LNCaP clone FGC (cell line): ENCODE results near the gene PTCH1.

ENCODE experiments used
- DNase-seq: peaks from one replicate; pipeline ENCODE4 v3.0.0-alpha.2; 2011; ENCODE audit warnings: low read depth
- H3K4me3 ChIP-seq: 2 replicates; pipeline ENCODE4 v1.5.1; 2011; ENCODE audit warnings: mild to moderate bottlenecking, low read depth, low read length, control low read depth
- CTCF ChIP-seq: IDR thresholded peaks from 2 replicates; pipeline ENCODE4 v1.5.1; 2012; ENCODE audit warnings: mild to moderate bottlenecking; ENCODE audit not compliant: control insufficient read depth, insufficient read depth; ENCODE audit errors: extremely low read depth

PTCH1 gene

GRCh38 chr9:95516734-95517558 lies at the start of gene PTCH1:
PTCH1 (minus strand) TSS chr9:95516971.
- H3K4me3 ChIP-seq = peak within 1 kb of the TSS; percentile 59
- no peak for DNase-seq
- TF ChIP-seq CTCF = no peak

- no peak for DNase-seq
- H3K4me3 ChIP-seq = no peak overlapping the region
- TF ChIP-seq CTCF = no peak
These were observed 49.2 kb upstream of the PTCH1 start for GRCh38 chr9:95565982-95566381.

GRCh38 chr9:95561913-95562312 lies 45.1 kb upstream of the PTCH1 start:
- no peak overlapping the region for H3K4me3 ChIP-seq
- no peak for DNase-seq
- TF ChIP-seq CTCF = no peak

- DNase-seq = no peak
- no peak for TF ChIP-seq CTCF
- no peak overlapping the region for H3K4me3 ChIP-seq
These were observed 40.4 kb upstream of the PTCH1 start for GRCh38 chr9:95557142-95557541.

- H3K4me3 ChIP-seq = no peak overlapping the region
- no peak for DNase-seq
- no peak for TF ChIP-seq CTCF
These were observed 39.8 kb upstream of the PTCH1 start for GRCh38 chr9:95556521-95556920.

GRCh38 chr9:95552814-95553546 lies 36.2 kb upstream of the PTCH1 start:
- TF ChIP-seq CTCF = no peak
- no peak overlapping the region for H3K4me3 ChIP-seq
- DNase-seq = no peak
